GM13976 (cell line): ENCODE results near the gene MXI1.
"Not testable (repeated sequence)": the region's sequence is repeated elsewhere in the genome, so short reads cannot be mapped to it uniquely, and the experiment has no call there.

Experiments
- DNase-seq: peaks from one replicate; pipeline ENCODE4 v3.0.0; 2012; ENCODE audit warnings: low spot score
- in situ Hi-C: fragments of 300-500 bp; cut with MboI; formaldehyde crosslinking; loops from one replicate; pipeline ENCODE4 v1.12.0; 2022; ENCODE audit warnings: low sequenced_read_pairs, mixed read lengths, inconsistent platforms; ENCODE audit not compliant: unreplicated experiment
- TF ChIP-seq, protein P1 (sequence below): IDR thresholded peaks from 2 replicates; pipeline ENCODE4 v1.5.1; 2012; ENCODE audit warnings: borderline replicate concordance, mild to moderate bottlenecking; ENCODE audit not compliant: insufficient read depth; ENCODE audit errors: extremely low read depth, missing control alignments, control extremely low read depth

The MXI1 gene

GRCh38 chr10:110244550-110244949 is 37.1 kb downstream of the MXI1 start:
- in situ Hi-C loops = no loop called here
- no peak for DNase-seq
- TF ChIP-seq, protein P1, sequence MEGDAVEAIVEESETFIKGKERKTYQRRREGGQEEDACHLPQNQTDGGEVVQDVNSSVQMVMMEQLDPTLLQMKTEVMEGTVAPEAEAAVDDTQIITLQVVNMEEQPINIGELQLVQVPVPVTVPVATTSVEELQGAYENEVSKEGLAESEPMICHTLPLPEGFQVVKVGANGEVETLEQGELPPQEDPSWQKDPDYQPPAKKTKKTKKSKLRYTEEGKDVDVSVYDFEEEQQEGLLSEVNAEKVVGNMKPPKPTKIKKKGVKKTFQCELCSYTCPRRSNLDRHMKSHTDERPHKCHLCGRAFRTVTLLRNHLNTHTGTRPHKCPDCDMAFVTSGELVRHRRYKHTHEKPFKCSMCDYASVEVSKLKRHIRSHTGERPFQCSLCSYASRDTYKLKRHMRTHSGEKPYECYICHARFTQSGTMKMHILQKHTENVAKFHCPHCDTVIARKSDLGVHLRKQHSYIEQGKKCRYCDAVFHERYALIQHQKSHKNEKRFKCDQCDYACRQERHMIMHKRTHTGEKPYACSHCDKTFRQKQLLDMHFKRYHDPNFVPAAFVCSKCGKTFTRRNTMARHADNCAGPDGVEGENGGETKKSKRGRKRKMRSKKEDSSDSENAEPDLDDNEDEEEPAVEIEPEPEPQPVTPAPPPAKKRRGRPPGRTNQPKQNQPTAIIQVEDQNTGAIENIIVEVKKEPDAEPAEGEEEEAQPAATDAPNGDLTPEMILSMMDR = no peak

- in situ Hi-C loops, DNase-seq: not testable (repeated sequence)
Observed at GRCh38 chr10:110247833-110248232, 40.4 kb downstream of the MXI1 start.

DNA sequence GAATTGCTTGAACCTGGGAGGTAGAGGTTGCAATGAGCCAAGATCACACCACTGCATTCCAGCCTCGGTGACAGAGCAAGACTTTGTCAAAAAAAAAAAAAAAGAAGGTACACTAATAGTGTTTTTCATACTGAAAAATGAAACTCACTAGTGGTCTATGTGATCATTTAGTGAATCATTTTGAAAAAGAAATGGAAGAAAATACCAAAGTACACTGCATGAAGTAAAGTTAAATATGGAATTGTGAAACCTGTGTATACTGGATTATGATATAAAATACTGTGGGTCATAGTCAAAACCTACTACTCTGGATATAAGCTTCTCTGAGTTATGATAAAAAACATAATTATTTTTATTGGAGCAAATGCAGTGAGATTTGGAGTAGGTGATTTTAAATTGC is 42.1 kb downstream of the MXI1 start:
- DNase-seq, in situ Hi-C loops: not testable (repeated sequence)

- DNase-seq, in situ Hi-C loops: not testable (repeated sequence)
Observed at GRCh38 chr10:110251392-110251791, 44.0 kb downstream of the MXI1 start.

DNA sequence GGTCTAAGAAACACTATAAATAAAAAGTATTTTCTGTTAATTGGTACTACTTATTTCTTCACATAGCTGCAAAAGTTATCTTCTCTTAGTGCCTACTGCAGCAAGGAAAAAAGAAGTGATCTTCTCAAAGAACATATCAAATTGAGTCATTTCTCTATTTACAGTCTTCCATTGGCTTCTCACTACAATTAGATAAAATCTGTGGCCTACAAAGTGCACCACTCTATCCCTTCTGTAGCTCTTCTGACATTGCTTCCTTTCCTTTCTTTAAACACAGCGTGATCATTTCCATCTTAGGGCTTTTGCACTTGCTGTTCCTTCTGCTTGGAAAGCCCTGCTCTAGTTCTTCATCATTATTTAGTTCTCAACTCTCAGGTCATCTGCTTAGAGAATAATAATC is 44.7 kb downstream of the MXI1 start:
- in situ Hi-C loops = no loop called here
- TF ChIP-seq, protein P1 = no peak
- no peak for DNase-seq

- TF ChIP-seq, protein P1 = no peak
- in situ Hi-C loops = no loop called here
- DNase-seq = no peak
Observed at GRCh38 chr10:110254467-110254866, 47.1 kb downstream of the MXI1 start.

DNA sequence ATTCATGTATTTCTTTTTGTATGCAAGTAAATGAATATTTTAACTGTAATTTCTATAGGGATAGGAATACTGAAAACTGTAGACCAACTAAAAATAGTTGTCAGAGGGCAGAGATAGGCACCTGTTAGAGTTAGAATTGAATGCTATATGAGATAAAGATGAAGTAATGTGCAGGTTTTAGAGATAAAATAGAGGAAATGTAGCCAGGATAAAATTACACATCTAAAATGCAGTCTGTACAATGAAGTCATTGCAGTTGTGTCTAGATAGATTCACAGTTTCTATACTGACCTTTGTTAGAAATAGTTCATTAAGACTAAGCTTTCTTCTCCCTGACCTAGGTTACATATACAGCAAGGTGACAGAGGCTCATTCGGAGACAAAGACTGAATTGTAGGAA is 51.1 kb downstream of the MXI1 start:
- TF ChIP-seq, protein P1 = no peak
- in situ Hi-C loops = no loop called here
- DNase-seq = no peak

DNA sequence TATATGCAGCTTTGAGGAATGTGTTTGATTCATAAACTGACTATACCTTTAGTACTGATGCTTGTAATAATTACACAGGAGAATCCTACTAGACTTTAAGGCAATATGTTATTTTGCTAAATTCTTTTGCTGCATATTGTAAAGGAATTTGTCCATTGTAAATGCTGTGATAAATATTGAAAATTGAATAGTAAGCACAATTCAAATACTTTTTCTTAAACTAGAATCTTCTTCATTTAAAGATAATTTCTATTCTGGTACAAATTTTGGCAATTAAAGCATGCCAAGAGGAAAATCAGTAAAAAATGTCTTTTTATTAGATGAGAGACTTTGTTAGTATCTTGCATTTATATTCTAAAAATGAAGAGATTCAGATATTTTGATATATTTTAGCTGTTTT is 51.9 kb downstream of the MXI1 start:
- no peak for DNase-seq
- TF ChIP-seq, protein P1 = no peak
- in situ Hi-C loops = no loop called here
